Adrenal gland (tissue), 12 donors: ENCODE measurements around the gene TBC1D22A. TPM values are rescaled to one million over a fixed set of nuclear protein-coding genes. Genes with fewer than 3 reads are reported as not detected.

Experiments
- DNase-seq, 7 donors: peaks; one replicate each; pipeline ENCODE4 v3.0.0-alpha.2; 2019 to 2020
- H3K27ac ChIP-seq, 5 donors: fragments of 200-600 bp; sonication (generic) in 4 of 5; 1 replicate in 3 of 5; 2 replicates in 2 of 5; pipeline versions ENCODE4 v1.5.1 to v1.8.0; 2016 to 2020; ENCODE audit warnings: mild to moderate bottlenecking in 1 of 5
- H3K27me3 ChIP-seq: fragments of 200-600 bp; 2 replicates; pipeline ENCODE4 v1.8.0; 2021
- H3K36me3 ChIP-seq, 2 donors: fragments of 200-600 bp; replicated peaks in 1 of 2; 1 replicate in 1 of 2; 2 replicates in 1 of 2; pipeline versions ENCODE4 v1.5.1 to v1.8.0; 2018 to 2022
- H3K4me1 ChIP-seq, 2 donors: fragments of 200-600 bp; replicated peaks in 1 of 2; 1 replicate in 1 of 2; 2 replicates in 1 of 2; pipeline versions ENCODE4 v1.5.1 to v1.8.0; 2018 to 2021
- H3K4me3 ChIP-seq, 4 donors: fragments of 200-600 bp; sonication (generic) in 3 of 4; one replicate each; pipeline ENCODE4 v1.5.1; 2016 to 2018
- H3K9me3 ChIP-seq, 3 donors: fragments of 200-600 bp; sonication (generic) in 1 of 3; replicated peaks in 1 of 3; 1 replicate in 2 of 3; 2 replicates in 1 of 3; pipeline versions ENCODE4 v1.5.1 to v1.8.0; 2016 to 2021
- POLR2A ChIP-seq, 2 donors: fragments of 450-650 bp; IDR thresholded peaks; one replicate each; pipeline ENCODE4 v1.6.1; 2017; ENCODE audit warnings: antibody characterized with exemption in 2 of 2, mild to moderate bottlenecking in 2 of 2, moderate library complexity in 1 of 2
- WGBS, 4 donors: extraction: QIAGEN DNeasy Blood & Tissue Kit in 2 of 4; methylation state at CpG; one replicate each; pipeline versions ENCODE4 v1.1.5 to v1.1.7; 2013 to 2017; 5-methylcytosine and 5-hydroxymethylcytosine counted together
- intact Hi-C, 2 donors: fragments of 100-400 bp; cut with DNase I; formaldehyde crosslinking; loops; one replicate each; pipeline versions ENCODE4 v1.14.1 to v1.15.0; 2022 to 2023
- polyA plus RNA-seq, 3 donors: library from polyadenylated mRNA; stranded (reverse); fragments of 200-250 nt in 2 of 3; fragments of 350-450 nt in 1 of 3; fragmentation: Illumina TruSeq in 1 of 3; extraction: RNeasy Lipid Tissue Mini Kit (QIAGEN cat#74804) in 1 of 3; gene quantifications; one replicate each; pipeline ENCODE4 v1.2.3, GENCODE V29; 2013 to 2014
- total RNA-seq, 9 donors: library from RNA; depleted of rRNA in 4 of 9; stranded (reverse); fragments of >200 nt in 4 of 9; fragments of 120-200 nt in 1 of 9; fragmentation: NEBNext Ultra II Directional in 1 of 9; extraction: Animal tissue kit (Norgen Biotek cat#: 25700) in 1 of 9; gene quantifications; one replicate each; pipeline versions ENCODE4 v1.1.0 to v1.2.4, GENCODE V29; 2013 to 2023
- TF ChIP-seq, protein P1 (sequence below), 6 experiments: fragments of 450-650 bp in 4 of 6; fragments of 200-600 bp in 2 of 6; sonication (generic) in 1 of 6; IDR thresholded peaks; 1 replicate in 5 of 6; 2 replicates in 1 of 6; pipeline versions ENCODE4 v1.5.1 to v1.8.0; 2016 to 2021; ENCODE audit warnings: antibody characterized with exemption in 6 of 6, mild to moderate bottlenecking in 2 of 6, moderate library complexity in 1 of 6
- donor health status: healthy with polysubstance abuse.
- donor health status: Bipolar disorder and iron deficiency.
- donor health status: DM: yes; HTN: yes; CAD: no.
- donor health status: DM: no; HTN: no; CAD: no.
- donor health status: DM: no; HTN: no; CAD: no.
- donor health status: DM: yes; HTN: yes; CAD: no.

The TBC1D22A gene
- total and polyA plus RNA-seq, 12 donors, result 11.5 to 44.2 (median 28.1) TPM

DNA sequence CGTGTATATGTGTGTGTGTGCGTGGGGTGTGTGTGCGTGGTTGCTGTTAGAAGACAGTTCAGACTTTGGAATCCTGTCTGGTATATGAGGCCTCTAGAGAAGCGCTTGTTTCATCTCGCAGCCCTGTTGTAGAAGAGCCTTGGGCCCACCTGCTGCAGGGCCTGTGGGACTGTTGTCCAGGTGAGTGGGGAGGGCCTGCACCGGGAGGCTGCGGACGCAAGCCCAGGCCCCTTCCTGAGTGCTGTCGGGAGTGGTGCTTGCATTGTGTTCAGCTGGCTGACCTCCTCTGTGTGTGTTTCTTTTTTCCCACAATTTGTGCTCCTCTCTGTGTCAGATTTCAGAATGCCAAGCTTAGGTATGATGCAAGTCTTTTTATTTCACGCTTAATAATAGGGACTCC is 128.4 kb downstream of the TBC1D22A start:
- DNase-seq, result no peak
- Histone ChIP-seq H3K27me3 (no peaks in the 10 kb centered on the region), H3K36me3 (peaks cover 0 to 6% of the 10 kb centered on the region in 2 donors), H3K4me1 (no peaks in the 10 kb centered on the region), H3K9me3 (no peaks in the 10 kb centered on the region), H3K4me3 (no peak overlapping the region), H3K27ac (no peak overlapping the region)
- TF ChIP-seq, protein P1, sequence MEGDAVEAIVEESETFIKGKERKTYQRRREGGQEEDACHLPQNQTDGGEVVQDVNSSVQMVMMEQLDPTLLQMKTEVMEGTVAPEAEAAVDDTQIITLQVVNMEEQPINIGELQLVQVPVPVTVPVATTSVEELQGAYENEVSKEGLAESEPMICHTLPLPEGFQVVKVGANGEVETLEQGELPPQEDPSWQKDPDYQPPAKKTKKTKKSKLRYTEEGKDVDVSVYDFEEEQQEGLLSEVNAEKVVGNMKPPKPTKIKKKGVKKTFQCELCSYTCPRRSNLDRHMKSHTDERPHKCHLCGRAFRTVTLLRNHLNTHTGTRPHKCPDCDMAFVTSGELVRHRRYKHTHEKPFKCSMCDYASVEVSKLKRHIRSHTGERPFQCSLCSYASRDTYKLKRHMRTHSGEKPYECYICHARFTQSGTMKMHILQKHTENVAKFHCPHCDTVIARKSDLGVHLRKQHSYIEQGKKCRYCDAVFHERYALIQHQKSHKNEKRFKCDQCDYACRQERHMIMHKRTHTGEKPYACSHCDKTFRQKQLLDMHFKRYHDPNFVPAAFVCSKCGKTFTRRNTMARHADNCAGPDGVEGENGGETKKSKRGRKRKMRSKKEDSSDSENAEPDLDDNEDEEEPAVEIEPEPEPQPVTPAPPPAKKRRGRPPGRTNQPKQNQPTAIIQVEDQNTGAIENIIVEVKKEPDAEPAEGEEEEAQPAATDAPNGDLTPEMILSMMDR (IDR thresholded peaks at IDR 0.05), result no peak
- TF ChIP-seq POLR2A (IDR thresholded peaks at IDR 0.05), result no peak
- WGBS, 4 donors, result 95 to 100% (median 98%) methylated on average over 8 to 10 of the region's 10 CpGs
- intact Hi-C loops, result no loop called here

DNA sequence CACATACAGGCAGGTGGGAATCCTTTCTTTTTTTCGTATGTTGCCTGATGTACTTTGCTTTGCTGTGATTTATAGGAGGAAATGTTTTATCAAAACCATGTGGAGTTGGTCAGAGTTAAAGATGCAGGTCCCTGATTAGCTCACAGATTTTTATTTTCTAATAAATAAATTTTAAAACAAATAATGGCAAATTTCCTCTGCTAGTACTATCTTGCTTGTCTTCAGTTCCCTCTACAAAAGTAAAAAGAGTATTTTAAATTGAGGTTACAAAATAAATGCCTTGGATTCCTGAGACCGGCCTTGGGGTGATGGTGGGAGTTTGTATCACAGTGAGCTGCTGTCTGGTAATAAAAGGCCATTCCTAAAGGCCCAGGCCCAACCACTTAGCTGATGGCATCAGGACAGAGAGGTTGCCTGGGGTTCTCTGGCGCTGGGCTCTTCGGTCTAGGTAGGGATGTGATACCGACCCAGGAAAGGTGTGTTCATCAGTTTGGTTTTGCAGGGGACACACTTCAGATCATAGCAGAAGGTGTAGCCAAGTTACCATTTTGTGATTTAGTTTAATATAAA is 129.0 kb downstream of the TBC1D22A start:
- DNase-seq, result no peak
- Histone ChIP-seq H3K27me3 (no peaks in the 10 kb centered on the region), H3K9me3 (no peaks in the 10 kb centered on the region), H3K4me3 (no peak overlapping the region), H3K36me3 (peaks cover 0 to 6% of the 10 kb centered on the region in 2 donors), H3K27ac (no peak overlapping the region), H3K4me1 (no peaks in the 10 kb centered on the region)
- TF ChIP-seq POLR2A (IDR thresholded peaks at IDR 0.05), result no peak
- TF ChIP-seq, protein P1 (IDR thresholded peaks at IDR 0.05), result no peak
- intact Hi-C loops, result no loop called here
- WGBS, 4 donors, result 90 to 99% (median 91%) methylated on average over 5 of the region's 5 CpGs

DNA sequence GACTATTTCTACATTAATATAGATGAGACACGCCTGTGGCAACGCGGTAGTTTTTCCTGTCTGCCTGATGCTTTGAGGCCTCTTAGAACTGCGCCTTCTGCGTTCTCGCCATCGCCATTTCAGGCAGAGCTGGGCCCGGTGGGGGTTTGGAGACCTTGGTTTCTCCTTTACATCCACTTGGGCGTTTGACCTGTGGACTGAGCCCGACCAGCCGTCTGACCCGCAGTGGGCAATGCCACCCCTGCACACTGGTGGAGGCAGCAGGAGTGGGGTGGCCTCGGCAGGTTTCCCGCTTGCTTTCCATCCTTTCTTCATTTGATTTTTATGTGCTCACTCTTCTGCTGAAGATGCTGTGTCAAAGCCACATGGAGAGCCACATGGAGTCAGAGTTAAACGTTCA is 130.4 kb downstream of the TBC1D22A start:
- WGBS, 4 donors, result 87 to 92% (median 92%) methylated on average over 15 of the region's 15 CpGs
- no peaks in the 10 kb centered on the region for H3K9me3 ChIP-seq
- H3K36me3 ChIP-seq, result peaks cover 0 to 6% of the 10 kb centered on the region in 2 donors
- H3K27ac ChIP-seq, result no peak overlapping the region
- intact Hi-C loops, result no loop called here
- H3K4me3 ChIP-seq, result no peak overlapping the region
- TF ChIP-seq, protein P1 (IDR thresholded peaks at IDR 0.05), result no peak
- no peak for TF ChIP-seq POLR2A (IDR thresholded peaks at IDR 0.05)
- no peaks in the 10 kb centered on the region for H3K27me3 ChIP-seq
- H3K4me1 ChIP-seq, result no peaks in the 10 kb centered on the region
- DNase-seq, result peak in 2 of 7 donors; percentile 0 to 45

DNA sequence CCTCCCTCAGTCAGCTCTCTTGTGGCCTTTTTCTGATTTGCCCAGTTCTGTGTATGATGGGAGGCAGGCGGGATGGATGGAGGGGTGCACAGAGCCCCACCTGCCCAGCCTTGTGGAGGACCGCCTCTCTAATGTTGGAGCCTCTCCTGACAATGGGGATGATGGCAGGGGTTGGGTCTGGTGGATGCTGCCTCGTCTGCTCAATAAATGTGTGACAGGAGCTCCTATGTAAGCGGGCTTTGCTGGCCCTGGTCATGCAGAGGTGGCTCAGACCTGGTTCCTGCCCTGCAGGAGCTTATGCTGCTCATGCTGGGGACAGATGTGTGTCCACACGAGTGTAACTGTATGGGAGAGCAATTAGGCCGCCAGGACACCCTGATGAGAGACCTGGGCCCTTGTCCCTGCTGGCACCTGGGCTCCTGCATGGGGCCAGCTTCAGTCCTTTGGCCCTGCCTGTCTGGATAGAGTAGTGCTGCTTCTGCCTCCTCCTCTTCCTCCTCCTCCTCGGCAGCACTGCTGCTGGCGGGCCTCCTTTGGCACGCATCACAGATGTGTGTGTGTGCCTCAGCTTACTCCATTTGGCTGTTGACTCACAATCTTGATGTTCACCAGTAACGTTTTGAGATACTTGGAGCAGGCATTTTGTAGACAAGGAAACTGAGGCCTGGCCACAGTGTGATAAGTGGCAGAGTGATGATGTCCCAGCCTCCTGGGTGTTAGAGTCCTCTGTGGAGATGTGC is 131.0 kb downstream of the TBC1D22A start:
- no peak overlapping the region for H3K27ac ChIP-seq
- TF ChIP-seq, protein P1 (IDR thresholded peaks at IDR 0.05), result no peak
- no peak for TF ChIP-seq POLR2A (IDR thresholded peaks at IDR 0.05)

More for the DNA sequence above, 131.0 kb downstream of the TBC1D22A start:
- intact Hi-C loops, result no loop called here
- Histone ChIP-seq H3K36me3 (peaks cover 0 to 6% of the 10 kb centered on the region in 2 donors), H3K4me1 (no peaks in the 10 kb centered on the region), H3K9me3 (no peaks in the 10 kb centered on the region), H3K27me3 (no peaks in the 10 kb centered on the region), H3K4me3 (no peak overlapping the region)
- 75 to 95% (median 94%) methylated on average over 4 to 10 of the region's 10 CpGs for WGBS, 4 donors
- peak in 2 of 7 donors; percentile 2 to 39 for DNase-seq
